RPMI7951 (cell line): ENCODE measurements around the gene AP2A2. TPM values are rescaled to one million over a fixed set of nuclear protein-coding genes. Genes with fewer than 3 reads are reported as not detected.

Source experiments
- DNase-seq: peaks from one replicate; pipeline ENCODE4 v3.0.0-alpha.2; 2012; ENCODE audit warnings: low read depth
- total RNA-seq: library from RNA; depleted of rRNA; stranded (reverse); fragments of >200 nt; shearing (Covaris generic); gene quantifications from 2 replicates; pipeline ENCODE4 v1.2.3, GENCODE V29; 2014

The AP2A2 gene
- total RNA-seq, 1 experiment from 2014 or later = 28.4 TPM

DNA sequence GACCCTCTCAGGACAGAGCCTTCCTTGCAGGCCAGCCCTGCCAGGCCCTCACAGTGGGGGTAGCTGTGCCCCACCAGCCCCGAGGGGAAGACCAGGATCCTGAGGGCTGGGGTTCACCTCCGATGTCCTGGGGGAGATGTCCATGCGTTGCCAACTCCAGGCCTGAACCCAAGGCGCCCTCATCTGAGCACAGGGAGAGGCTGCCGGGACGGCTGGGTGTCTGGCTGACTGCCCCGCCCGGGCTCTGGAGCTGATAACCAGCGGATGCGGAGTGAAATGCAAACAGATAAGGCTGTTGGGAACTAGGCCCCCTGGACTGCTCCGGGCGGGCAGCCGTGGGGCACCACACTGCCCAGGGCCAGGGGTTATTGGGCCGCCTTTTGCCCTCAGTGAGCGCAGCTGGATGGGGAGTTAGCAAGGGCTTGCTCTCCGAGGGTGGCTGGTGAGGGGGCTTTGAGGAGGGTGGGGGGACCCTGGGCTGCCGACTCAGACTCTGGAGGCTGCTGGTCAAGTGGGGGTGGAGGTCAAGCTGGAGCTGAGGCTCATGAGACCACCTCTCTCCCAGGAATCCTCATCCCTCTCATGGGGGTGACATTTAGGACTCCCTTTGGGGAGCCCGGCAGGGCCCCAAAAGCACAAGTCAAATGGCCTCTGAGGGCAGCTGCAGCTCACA, 116.4 kb downstream of the AP2A2 start:
- DNase-seq = peak; percentile 56

DNA sequence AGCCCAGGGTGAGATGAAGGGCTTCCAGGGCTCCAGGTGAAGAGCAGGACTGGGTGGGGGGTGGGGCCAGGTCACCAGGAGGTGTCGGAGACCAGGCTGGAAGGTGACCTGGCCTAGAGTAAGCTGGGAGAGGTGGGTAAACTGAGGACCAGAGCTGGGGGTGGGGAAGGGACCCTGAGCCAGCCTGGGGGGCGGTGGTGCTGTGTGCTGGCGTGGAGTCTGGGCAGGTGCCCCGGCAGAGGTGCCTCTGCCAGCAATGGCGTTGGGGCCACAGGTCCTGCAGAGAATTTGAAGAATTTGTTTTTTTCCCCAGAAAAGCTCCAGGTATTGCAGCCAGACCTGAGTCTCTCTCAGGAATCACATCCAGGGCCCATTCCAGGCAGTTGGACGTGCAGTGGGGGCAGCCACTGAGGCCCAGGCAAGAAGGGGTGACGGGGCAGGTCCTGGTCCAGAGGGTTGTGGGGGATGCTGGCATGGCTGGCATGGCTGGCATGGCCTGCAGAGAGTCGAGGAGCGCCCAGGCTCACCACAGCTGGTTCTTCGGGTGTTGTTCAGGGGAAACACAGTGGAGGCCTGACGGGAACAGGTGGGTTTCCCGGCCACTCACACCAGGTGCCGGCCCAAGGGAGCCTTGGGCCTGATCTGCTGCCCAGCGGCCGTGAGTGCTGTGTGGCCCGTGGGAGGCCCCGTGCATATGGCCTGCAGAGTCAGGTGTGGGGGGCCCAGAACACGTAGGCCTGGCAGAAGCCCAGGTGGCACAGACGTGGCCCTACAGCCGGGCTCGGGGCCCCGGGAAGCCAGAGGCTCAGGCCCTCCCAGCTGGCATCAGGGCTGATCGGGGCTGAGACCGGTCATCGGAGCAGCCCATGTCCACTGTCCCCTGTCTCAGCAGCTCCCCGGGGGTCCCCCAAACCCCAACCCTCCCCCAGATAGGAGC, 117.2 kb downstream of the AP2A2 start:
- no peak for DNase-seq

GRCh38 chr11:1043563-1044096, 118.0 kb downstream of the AP2A2 start:
- no peak for DNase-seq

DNA sequence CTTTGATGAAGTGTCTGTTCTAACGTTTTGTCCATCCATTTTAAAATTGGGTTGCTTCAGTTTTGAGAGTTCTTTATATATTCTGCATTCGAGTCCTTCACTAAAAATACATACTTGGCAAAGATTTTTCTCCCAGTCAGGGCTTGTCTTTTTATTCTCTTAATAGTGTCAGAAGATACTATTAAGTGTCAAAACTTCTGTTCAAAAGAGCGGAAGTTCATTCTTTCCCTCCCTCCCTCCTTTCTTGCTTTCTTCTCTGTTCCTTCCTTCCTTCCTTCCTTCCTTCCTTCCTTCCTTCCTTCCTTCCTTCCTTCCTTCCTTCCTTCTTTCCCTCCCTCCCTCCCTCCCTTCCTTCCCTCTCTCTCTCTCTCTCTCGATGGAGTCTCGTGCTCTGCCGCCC, 118.5 kb downstream of the AP2A2 start:
- no peak for DNase-seq

GRCh38 chr11:1047595-1048156, 122.0 kb downstream of the AP2A2 start:
- no peak for DNase-seq

DNA sequence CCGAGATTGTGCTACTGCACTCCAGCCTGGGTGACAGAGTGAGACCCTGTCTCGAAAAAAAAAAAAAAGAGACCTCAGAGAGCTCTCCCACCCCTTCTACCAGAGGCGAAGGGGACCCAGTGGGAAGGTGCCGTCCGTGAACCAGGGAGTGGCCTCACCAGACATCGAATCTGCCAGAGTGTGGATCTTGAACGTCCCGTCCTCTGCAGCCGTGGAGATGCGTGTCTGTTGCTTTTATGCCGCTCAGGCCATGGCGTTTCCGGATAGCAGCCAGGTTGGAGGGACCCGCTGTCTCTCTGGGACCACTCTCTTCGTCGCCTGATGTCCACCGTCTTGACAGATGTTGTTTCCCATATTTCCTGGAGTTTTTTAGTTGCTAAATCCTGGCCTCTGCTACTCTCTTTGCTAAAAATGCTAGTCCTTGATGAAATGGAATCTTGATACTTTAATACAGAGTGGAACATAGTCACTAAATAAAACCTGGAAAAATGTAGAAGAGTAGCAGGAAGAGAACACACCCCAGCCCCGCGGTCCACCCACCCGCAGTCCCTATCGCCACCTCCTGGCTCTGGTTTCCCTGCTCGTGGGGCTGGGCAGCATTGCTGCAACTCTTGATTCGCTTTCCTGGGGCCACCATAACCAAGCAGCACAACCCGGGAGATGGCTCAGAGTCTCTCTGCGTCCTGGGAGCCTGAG, 122.9 kb downstream of the AP2A2 start:
- no peak for DNase-seq

DNA sequence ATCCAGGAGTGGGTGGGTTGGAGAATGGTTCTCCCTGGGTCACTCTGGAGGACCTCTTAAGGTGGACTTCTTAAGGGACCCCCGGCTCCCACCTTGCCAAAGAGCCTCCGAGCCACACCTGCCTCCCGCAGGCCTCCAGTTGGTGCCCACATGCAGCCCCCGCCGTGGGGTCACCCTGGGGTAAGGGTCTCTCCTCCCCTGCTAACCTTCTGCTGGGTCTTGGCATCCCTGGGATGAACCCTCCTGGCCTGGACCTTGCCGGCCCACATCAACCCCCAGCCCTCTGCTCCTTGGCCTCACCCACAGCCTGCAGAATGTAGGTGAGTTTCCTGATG, 123.4 kb downstream of the AP2A2 start:
- no peak for DNase-seq

- no peak for DNase-seq
Observed at GRCh38 chr11:1049431-1049891, 123.8 kb downstream of the AP2A2 start.

DNA sequence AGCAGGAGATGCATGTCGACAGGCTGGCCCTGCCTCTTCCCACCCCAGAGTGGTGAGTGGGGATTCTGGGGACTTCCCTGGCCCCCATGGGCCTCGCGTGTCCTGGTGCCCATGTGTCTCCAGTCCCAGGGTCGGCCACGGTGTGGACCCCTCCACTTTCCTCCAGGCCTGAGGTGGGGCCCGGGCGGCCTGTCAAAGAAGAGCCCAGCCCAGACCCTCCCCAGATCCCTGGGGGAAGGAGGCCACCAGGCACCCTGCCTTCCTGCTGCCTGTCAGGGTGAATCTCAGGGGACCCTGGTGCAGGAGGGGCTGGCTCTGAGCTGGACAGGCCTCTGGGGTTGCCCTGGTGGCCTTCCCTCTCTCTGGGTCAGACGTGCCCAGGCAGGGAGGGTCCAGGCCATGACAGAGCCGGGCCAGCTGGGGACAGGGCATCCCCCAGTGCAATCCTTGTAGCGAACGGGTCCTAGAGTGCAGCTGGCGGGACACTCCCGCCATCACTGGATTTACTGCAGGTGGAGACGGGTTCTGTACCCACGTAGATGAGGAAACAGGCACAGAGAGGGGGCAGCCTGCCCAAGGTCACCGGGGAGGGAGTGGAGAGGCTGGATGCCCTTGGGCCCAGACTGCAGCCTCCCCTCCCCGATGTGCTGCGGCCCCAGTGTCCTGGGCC, 124.4 kb downstream of the AP2A2 start:
- DNase-seq = no peak

DNA sequence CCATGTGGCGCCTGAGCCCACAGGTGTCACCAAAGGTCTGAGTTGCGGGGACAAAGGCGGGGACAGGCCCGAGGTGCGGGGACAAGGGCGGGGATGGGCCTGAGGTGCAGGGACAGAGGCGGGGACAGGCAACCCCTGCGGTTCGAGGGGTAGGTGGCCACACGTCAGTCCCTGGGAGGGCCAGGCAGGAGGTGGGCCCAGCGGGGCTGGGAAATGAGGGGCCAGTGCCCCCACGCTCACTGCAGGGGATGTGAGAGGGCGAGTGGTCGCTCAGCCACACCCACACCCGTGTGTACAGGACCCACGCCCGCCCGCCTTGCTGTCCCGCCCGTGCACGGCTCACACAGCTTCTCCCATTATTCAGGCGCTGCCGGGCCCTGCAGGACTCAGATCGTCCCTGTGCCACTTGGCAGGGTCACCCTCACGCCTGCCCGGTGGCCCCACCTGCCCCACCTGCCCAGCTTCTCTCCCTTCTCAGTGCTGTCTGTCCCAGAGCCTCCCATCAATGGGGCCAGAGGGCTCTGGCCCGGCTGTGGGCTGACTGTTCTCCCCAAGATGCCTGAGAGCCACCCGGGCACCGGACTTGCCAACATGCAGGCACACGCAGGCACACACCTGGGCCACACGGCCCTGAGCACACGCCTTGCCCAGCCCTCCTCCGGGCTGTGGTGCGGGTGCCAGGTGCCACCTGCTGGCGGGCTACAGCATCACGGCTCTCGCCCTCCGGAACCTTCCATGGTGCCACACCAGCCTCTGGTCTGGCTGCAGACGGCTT, 125.1 kb downstream of the AP2A2 start:
- peak; percentile 53 for DNase-seq

GRCh38 chr11:1051356-1052132, 125.9 kb downstream of the AP2A2 start:
- DNase-seq = no peak

DNA sequence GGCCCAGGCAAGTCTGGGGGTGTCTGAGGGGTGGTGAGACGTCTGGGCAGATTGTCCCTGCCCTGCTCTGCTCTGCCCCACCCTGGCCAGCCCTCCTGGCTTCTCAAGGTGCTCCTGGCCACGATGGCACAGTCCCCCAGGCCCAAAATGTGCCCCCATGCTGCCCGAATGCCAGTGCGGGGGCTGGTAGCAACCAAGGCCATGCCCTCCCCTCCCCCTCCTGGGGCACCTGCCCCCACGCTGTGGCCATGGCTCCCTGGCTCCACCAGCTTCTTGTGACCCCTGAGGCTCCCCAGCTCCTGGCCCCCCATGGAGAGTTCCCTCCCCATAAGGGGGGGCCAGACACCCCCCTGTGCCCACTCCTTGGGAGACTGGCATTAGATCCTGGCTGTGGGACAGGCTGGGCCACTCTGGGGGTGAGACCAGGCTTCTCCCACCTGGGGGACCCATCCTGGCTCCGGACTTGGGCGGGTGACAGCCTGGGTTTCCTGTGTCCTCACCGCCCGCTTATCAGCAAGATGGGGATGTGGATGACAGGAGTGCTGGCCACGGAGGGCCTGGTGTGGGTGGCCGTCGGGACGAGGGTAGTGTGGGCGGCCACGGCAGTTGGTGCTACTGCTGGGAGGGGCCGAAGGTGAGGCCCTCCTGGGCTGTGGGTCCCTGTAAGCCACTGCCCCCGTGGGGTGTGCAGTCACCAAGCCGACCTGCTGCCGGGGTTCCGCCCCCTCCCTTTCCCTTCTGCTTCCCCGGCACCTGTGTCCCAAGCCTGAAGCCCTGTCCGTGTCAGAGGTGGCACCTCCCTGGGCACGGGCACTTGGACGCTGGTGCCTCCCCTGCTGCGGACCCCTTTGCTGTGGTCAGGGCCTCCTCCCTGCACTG, 126.7 kb downstream of the AP2A2 start:
- DNase-seq = no peak

DNA sequence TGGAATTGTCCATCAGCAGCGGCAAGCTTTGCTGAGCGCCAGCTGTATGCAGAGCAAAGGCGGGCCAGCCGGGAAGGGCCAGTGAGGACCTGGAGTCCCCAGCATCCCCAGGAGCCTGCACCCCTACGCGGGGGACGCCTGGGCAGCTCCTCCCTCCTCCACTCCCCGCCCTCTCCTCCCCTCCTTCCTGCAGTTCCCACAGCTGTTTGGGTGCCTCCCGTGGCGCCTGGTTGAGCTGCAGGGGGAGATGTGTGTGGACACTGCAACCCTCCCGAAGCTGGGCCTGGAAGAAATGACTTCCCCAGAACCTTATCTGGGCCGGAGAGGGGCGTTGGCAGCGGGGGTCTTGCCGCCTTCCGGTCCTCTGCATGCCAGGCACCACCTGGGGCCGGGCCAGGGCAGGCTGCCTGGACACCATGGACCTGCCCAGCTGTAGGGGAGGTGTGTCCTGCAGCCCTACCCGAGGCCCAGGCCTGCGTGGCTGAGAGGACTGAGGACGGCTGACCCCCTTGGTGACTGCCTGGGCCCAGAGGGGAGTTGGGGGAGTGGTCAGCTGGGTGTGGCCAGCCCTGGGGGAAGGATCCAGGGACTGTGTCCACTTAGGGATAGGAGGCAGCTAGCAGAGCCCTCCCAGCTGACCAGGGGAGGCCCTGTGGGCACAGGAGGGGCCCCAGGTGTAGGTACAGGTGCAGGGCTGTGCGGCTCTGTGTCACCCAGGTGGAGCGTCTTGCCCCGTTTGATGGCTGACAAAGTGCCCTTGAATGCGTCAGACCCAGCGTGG, 127.6 kb downstream of the AP2A2 start:
- DNase-seq = no peak

- DNase-seq = no peak
Observed at GRCh38 chr11:1054143-1055108, 128.8 kb downstream of the AP2A2 start.

DNA sequence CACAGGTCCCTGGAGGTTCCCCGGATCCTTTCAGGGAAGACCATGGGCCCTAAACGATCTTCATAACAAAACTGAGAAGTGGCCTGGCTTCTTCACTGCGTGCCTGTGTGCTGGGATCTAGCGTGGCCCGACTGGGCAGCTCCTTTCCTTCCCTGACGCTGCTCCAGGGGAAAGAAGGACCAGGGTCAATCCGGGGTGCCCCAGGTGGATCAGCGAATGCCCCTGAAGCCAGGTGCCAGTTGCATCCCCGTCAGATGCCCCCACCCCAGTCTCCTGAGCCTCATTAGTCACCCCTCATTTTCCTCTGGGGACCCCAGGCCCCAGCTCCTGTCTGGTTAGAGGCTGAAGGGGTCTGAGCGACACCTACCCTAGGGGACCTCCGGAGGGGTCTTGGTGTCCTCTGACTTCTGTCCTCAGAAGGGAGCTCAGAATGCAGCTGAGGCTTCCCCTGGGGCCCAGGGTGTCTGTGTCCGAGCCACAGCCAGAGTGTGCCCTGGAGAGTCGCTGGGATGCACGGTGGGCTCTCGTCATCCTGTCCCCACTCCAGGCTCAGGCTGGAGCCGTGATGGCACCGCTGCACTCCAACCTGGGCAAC, 129.5 kb downstream of the AP2A2 start:
- DNase-seq = no peak
